ENCODE data around the gene SDK1. TPM values are rescaled to one million over a fixed set of nuclear protein-coding genes. Genes with fewer than 3 reads are reported as not detected.
"Not testable (repeated sequence)": the region's sequence is repeated elsewhere in the genome, so short reads cannot be mapped to it uniquely, and the experiment has no call there.

Gene SDK1
- polyA plus RNA-seq, 1 donor from 2014 or later = not detected

DNA sequence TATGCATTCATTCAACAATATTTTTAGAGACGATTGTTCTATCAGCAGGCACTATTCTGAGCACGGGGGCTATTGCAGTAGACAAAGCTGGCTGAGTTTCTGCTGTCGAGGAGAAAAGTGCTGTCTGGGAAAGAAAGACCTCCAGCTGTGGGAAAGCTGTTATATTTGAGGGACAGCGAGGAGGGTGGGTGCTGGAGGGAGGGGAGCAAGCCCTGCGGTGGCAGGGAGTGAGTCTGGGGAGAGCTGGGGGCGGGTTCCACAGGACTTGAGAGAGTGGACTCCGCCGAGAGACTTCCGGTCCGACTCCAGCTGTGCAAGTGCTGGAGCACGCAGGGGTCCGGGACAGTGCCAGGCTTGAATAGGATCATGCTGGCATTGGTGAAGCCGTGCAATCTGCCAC lies 778.9 kb downstream of the SDK1 start:
- Mint-ChIP-seq H3K27ac (no peak overlapping the region), H3K9me3 (peaks cover 0 to 4% (median 3%) of the 10 kb centered on the region in 3 donors), H3K36me3 (no peaks in the 10 kb centered on the region)

GRCh38 chr7:4080954-4081353 lies 779.9 kb downstream of the SDK1 start:
- Mint-ChIP-seq H3K27me3 (peaks cover 4% of the 10 kb centered on the region), H3K4me1 (peaks cover 3 to 4% (median 3%) of the 10 kb centered on the region in 3 donors), H3K27ac (no peak overlapping the region), H3K36me3 (no peaks in the 10 kb centered on the region), H3K9me3 (peaks cover 0 to 4% (median 3%) of the 10 kb centered on the region in 3 donors), H3K4me3 (no peak overlapping the region)

More for the DNA sequence above, 778.9 kb downstream of the SDK1 start:
- no peak overlapping the region for H3K4me3 Mint-ChIP-seq
- H3K4me1 Mint-ChIP-seq = no peaks in the 10 kb centered on the region
- H3K27me3 Mint-ChIP-seq = peaks cover 4% of the 10 kb centered on the region

DNA sequence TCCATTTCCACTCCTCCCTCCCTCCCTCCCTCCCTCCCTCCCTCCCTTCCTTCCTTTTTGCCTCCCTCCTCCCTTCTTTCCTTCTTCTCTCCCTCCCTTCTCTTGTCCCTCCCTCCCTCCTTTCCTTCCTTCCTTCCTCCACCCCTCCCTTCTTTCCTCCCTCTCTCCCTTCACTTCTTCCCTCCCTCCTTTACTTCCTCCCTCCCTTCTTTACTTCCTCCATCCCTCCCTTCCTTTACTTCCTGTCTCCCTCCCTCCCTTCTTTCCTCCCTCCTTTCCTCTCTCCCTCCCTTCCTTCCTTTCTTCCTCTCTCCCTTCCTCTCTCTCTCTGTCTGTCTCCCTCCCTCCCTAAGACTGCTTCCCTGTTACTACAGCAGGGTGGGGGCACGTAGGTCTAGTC lies 782.5 kb downstream of the SDK1 start:
- peaks cover 8 to 11% (median 9%) of the 10 kb centered on the region in 3 donors for H3K4me1 Mint-ChIP-seq
- H3K9me3 Mint-ChIP-seq = peaks cover 2 to 4% (median 3%) of the 10 kb centered on the region in 3 donors
- H3K4me3 Mint-ChIP-seq = no peak overlapping the region
- no peak overlapping the region for H3K27ac Mint-ChIP-seq
- no peaks in the 10 kb centered on the region for H3K27me3 Mint-ChIP-seq
- H3K36me3 Mint-ChIP-seq = no peaks in the 10 kb centered on the region

- Mint-ChIP-seq H3K4me1 (peaks cover 8 to 11% (median 9%) of the 10 kb centered on the region in 3 donors), H3K9me3 (peaks cover 2 to 4% (median 3%) of the 10 kb centered on the region in 3 donors), H3K4me3 (no peak overlapping the region), H3K36me3 (no peaks in the 10 kb centered on the region), H3K27me3 (no peaks in the 10 kb centered on the region), H3K27ac (no peak overlapping the region)
Observed at GRCh38 chr7:4084271-4084670, 783.2 kb downstream of the SDK1 start.

DNA sequence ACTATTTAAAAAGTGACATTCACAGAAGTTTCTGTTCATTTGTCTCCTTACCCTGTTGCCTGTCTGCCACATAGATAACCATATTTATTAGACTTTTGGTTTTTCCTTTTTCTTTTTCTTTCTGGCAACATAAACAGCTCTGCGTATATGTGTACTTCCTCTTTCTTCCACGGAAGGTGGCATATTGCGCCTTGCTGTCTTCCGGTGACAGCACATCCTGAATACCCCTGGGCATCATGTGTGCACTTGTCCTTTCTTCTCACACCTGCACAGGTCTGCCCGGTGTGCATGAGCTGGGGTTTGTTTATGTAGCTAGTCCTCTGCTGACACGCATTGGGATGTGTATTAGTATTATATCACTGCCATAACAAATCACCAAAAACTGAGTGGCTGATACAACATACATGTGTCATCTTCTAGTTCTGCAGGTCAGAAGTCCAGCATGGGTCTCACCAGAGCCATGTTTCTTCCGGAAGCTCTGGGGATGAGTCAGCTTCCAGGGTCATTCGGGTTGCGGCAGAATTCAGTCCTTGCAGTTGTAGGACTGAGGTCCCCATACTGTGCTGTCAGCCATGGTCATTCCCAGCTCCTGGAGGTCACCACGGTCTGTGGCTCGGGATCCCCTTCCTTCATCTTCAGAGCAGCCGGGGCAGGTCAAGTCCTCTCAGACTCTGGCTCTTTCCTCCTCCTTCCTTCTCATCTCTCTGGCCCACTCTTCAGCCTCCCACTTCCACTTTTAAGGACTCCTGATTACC lies 785.1 kb downstream of the SDK1 start:
- H3K4me1 Mint-ChIP-seq = peaks cover 8 to 11% (median 9%) of the 10 kb centered on the region in 3 donors
- H3K9me3 Mint-ChIP-seq = peaks cover 4 to 14% (median 9%) of the 10 kb centered on the region in 3 donors
- H3K36me3 Mint-ChIP-seq = no peaks in the 10 kb centered on the region
- H3K27ac Mint-ChIP-seq = peak overlapping the region in 1 of 3 donors; percentile 33
- peak overlapping the region in 3 of 4 donors; percentile 3 to 65 (median 58) for H3K4me3 Mint-ChIP-seq
- H3K27me3 Mint-ChIP-seq = peaks cover 2% of the 10 kb centered on the region

- H3K36me3 Mint-ChIP-seq = no peaks in the 10 kb centered on the region
- H3K27me3 Mint-ChIP-seq = peaks cover 2% of the 10 kb centered on the region
- peaks cover 4 to 14% (median 9%) of the 10 kb centered on the region in 3 donors for H3K9me3 Mint-ChIP-seq
- H3K4me3 Mint-ChIP-seq = no peak overlapping the region
- H3K27ac Mint-ChIP-seq = no peak overlapping the region
- H3K4me1 Mint-ChIP-seq = peaks cover 8 to 11% (median 9%) of the 10 kb centered on the region in 3 donors
Observed at GRCh38 chr7:4086723-4087122, 785.7 kb downstream of the SDK1 start.

DNA sequence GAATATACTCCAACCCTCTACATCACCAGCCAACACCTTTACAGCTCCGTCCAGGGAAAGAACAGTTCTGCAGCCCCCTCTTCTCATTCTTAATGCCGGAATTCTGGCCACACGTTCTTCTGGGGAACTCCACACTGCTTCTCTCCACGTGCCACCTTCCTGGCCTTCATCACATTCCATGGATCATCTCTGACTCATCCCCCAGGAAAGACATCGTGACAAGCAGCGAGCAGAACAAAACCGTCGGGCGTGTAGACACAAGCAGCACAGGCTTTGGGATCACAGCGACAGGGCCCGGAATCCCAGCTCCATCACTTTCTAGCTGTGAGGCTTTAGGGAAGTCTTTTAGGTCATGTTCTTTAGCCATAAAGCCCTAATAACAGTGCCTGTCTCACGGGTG lies 790.7 kb downstream of the SDK1 start:
- peaks cover 0 to under 1% (median 0%) of the 10 kb centered on the region in 3 donors for H3K4me1 Mint-ChIP-seq
- no peaks in the 10 kb centered on the region for H3K36me3 Mint-ChIP-seq
- H3K27me3 Mint-ChIP-seq = peaks cover 2% of the 10 kb centered on the region
- no peak overlapping the region for H3K27ac Mint-ChIP-seq
- H3K9me3 Mint-ChIP-seq = peaks cover 2 to 14% (median 6%) of the 10 kb centered on the region in 3 donors
- H3K4me3 Mint-ChIP-seq = no peak overlapping the region

- Mint-ChIP-seq H3K36me3 (no peaks in the 10 kb centered on the region), H3K27me3 (peaks cover 2% of the 10 kb centered on the region), H3K9me3 (peaks cover 2 to 10% (median 6%) of the 10 kb centered on the region in 3 donors), H3K4me1 (no peaks in the 10 kb centered on the region), H3K27ac (no peak overlapping the region), H3K4me3 (no peak overlapping the region)
Observed at GRCh38 chr7:4093035-4093434, 792.0 kb downstream of the SDK1 start.

GRCh38 chr7:4093483-4093882 lies 792.4 kb downstream of the SDK1 start:
- no peak overlapping the region for H3K27ac Mint-ChIP-seq
- peaks cover 2% of the 10 kb centered on the region for H3K27me3 Mint-ChIP-seq
- H3K36me3 Mint-ChIP-seq = no peaks in the 10 kb centered on the region
- peaks cover 2 to 10% (median 6%) of the 10 kb centered on the region in 3 donors for H3K9me3 Mint-ChIP-seq
- H3K4me3 Mint-ChIP-seq = no peak overlapping the region
- no peaks in the 10 kb centered on the region for H3K4me1 Mint-ChIP-seq

GRCh38 chr7:4094158-4094557 lies 793.1 kb downstream of the SDK1 start:
- H3K27me3 Mint-ChIP-seq, H3K36me3 Mint-ChIP-seq, H3K27ac Mint-ChIP-seq, H3K4me3 Mint-ChIP-seq, H3K9me3 Mint-ChIP-seq, H3K4me1 Mint-ChIP-seq: not testable (repeated sequence)

- Mint-ChIP-seq H3K4me3 (no peak overlapping the region), H3K4me1 (no peaks in the 10 kb centered on the region), H3K27ac (no peak overlapping the region), H3K36me3 (peaks cover 2% of the 10 kb centered on the region), H3K27me3 (no peaks in the 10 kb centered on the region), H3K9me3 (no peaks in the 10 kb centered on the region)
Observed at GRCh38 chr7:4097001-4097609, 796.1 kb downstream of the SDK1 start.

DNA sequence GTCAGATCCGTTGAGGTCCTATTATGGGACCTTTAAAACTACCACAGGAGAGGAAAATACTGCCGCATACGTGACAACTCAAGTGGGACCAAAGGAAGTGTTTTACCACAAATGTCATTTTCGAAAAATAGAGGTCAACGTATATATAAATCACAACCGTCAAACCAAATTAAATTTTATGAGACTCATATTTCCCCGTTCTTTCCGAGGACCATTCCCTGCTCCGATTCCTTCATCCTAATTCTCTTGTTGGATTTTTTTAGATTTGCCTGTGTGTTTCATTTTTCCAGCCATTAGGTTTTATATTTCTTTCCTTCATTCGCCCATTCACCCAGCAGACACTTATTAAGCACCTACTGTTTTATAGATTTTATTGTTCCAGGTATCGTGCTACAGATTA lies 797.1 kb downstream of the SDK1 start:
- H3K27me3 Mint-ChIP-seq = no peaks in the 10 kb centered on the region
- no peaks in the 10 kb centered on the region for H3K9me3 Mint-ChIP-seq
- H3K36me3 Mint-ChIP-seq = peaks cover 2% of the 10 kb centered on the region
- H3K4me3 Mint-ChIP-seq = no peak overlapping the region
- H3K4me1 Mint-ChIP-seq = no peaks in the 10 kb centered on the region
- H3K27ac Mint-ChIP-seq = no peak overlapping the region

DNA sequence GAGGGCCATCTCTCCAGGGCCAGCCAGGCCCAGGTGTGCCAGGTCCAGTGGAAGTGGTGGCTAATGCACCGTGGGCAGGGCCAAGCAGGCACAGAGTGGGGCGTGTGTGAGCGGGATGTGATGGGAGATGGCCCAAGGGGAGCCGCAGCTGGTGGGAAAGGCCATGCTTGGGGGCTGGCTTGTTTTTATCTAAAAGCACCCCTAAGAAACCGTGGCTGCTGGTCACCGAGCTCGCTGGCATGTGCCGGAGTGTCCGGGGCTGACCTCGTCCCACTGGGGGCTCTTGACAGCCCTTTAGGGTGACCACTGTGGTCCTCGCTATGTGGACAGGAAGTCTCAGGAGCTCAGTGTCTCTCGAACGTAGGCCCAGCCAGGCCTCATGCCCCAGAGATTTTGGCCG lies 798.6 kb downstream of the SDK1 start:
- H3K9me3 Mint-ChIP-seq = no peaks in the 10 kb centered on the region
- no peak overlapping the region for H3K27ac Mint-ChIP-seq
- no peaks in the 10 kb centered on the region for H3K27me3 Mint-ChIP-seq
- no peaks in the 10 kb centered on the region for H3K4me1 Mint-ChIP-seq
- no peak overlapping the region for H3K4me3 Mint-ChIP-seq
- peaks cover 2% of the 10 kb centered on the region for H3K36me3 Mint-ChIP-seq

DNA sequence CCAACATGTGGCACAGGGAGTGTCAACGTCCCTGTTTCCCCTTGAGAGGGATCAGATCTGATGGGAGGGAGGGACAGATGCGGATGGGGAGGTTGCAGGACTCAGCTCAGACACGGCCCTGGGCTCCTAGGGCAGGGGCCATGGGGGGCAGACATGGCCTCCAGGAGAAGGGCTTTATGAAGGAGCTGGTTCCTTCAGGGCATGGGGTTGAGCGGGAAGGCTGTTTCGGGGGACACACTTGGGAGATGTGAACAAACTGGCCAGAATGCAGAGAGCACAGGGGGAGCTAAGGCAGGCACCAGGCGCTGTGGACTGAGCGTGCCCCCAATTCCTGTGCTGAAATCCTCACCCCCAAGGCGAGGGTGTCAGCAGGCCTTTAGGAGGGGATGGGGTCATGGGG lies 799.1 kb downstream of the SDK1 start:
- H3K36me3 Mint-ChIP-seq = peaks cover 2% of the 10 kb centered on the region
- no peaks in the 10 kb centered on the region for H3K27me3 Mint-ChIP-seq
- H3K4me3 Mint-ChIP-seq = no peak overlapping the region
- no peak overlapping the region for H3K27ac Mint-ChIP-seq
- no peaks in the 10 kb centered on the region for H3K4me1 Mint-ChIP-seq
- H3K9me3 Mint-ChIP-seq = no peaks in the 10 kb centered on the region

DNA sequence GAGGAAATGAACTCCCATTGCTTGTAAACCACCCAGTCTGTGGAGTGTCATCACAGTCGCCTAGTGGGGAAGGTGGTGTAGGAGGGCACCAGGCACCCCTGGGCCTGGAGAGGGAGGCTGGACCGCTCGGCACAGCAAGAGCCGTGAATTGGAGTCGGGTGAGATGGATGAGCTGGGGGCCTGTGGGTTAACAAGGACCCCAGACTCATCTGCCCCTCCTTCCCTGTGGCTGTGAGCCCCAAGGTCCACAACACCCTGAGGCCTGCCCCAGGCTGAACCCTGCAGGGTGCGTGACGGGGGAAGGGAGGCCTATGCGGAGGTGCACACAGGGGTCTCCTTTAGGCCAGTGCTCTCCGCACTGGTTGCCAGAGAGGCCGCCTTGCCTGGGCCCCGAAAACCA lies 799.6 kb downstream of the SDK1 start:
- no peak overlapping the region for H3K27ac Mint-ChIP-seq
- H3K4me1 Mint-ChIP-seq = no peaks in the 10 kb centered on the region
- no peaks in the 10 kb centered on the region for H3K9me3 Mint-ChIP-seq
- H3K4me3 Mint-ChIP-seq = no peak overlapping the region
- H3K27me3 Mint-ChIP-seq = no peaks in the 10 kb centered on the region
- H3K36me3 Mint-ChIP-seq = peaks cover 2% of the 10 kb centered on the region
